Measurements from ENCODE around the gene ANXA2.

ANXA2 gene

GRCh38 chr15:60421544-60421943, 23.8 kb upstream of the ANXA2 start:
- H3K27me3 ChIP-seq, result no peaks in the 10 kb centered on the region
- H3K4me3 ChIP-seq (ENCODE audit: low read depth, low read length), result no peak overlapping the region
- H3K4me1 ChIP-seq, result peaks cover 4% of the 10 kb centered on the region; the same call in 1 of the 2 replicates
- peaks cover 3% of the 10 kb centered on the region; the same call in 1 of the 2 replicates for H3K36me3 ChIP-seq
- no peak for DNase-seq
- no peaks in the 10 kb centered on the region for H3K9me3 ChIP-seq
- TF ChIP-seq, protein P1, sequence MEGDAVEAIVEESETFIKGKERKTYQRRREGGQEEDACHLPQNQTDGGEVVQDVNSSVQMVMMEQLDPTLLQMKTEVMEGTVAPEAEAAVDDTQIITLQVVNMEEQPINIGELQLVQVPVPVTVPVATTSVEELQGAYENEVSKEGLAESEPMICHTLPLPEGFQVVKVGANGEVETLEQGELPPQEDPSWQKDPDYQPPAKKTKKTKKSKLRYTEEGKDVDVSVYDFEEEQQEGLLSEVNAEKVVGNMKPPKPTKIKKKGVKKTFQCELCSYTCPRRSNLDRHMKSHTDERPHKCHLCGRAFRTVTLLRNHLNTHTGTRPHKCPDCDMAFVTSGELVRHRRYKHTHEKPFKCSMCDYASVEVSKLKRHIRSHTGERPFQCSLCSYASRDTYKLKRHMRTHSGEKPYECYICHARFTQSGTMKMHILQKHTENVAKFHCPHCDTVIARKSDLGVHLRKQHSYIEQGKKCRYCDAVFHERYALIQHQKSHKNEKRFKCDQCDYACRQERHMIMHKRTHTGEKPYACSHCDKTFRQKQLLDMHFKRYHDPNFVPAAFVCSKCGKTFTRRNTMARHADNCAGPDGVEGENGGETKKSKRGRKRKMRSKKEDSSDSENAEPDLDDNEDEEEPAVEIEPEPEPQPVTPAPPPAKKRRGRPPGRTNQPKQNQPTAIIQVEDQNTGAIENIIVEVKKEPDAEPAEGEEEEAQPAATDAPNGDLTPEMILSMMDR (IDR thresholded peaks at IDR 0.05; ENCODE audit: low read depth, low read length), result no peak

DNA sequence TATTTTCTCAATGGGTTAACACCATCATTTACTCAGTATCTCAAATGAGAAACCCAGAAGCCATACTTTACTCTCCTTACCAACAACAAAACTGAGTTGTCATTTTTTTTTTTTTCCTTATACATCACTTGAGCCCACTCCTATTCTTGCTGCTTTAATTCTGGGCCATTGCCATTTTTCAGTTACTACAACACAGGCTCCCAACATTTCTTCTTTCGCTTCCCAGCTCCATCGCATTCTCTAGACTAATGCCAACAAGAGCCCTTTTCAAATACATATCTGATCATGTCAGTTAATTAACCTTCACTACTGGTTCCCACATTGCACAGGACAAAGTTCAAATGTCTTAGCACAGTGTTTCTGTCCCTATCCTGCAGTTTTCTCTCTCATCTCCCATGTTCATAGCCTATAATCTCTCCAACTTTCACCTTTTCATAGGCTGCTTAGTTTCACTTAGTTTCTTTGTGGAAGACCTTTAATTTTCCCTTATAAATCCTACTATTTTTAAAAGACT, 22.5 kb upstream of the ANXA2 start:
- no peak for DNase-seq
- H3K4me1 ChIP-seq, result peaks cover 4% of the 10 kb centered on the region; the same call in 1 of the 2 replicates
- H3K9me3 ChIP-seq, result no peaks in the 10 kb centered on the region
- H3K27me3 ChIP-seq, result no peaks in the 10 kb centered on the region
- TF ChIP-seq, protein P1 (IDR thresholded peaks at IDR 0.05; ENCODE audit: low read depth, low read length), result no peak
- peaks cover 3% of the 10 kb centered on the region; the same call in 1 of the 2 replicates for H3K36me3 ChIP-seq
- no peak overlapping the region for H3K4me3 ChIP-seq (ENCODE audit: low read depth, low read length)

GRCh38 chr15:60419753-60420152, 22.0 kb upstream of the ANXA2 start:
- no peak overlapping the region for H3K4me3 ChIP-seq (ENCODE audit: low read depth, low read length)
- TF ChIP-seq, protein P1 (IDR thresholded peaks at IDR 0.05; ENCODE audit: low read depth, low read length), result no peak

GRCh38 chr15:60418096-60418495, 20.3 kb upstream of the ANXA2 start:
- peaks cover 4% of the 10 kb centered on the region; the same call in 1 of the 2 replicates for H3K4me1 ChIP-seq
- 0 out of 2 replicates have a peak, but pooled peaks cover 3% of the 10 kb centered on the region for H3K36me3 ChIP-seq
- no peak for DNase-seq
- H3K9me3 ChIP-seq, result no peaks in the 10 kb centered on the region
- H3K4me3 ChIP-seq (ENCODE audit: low read depth, low read length), result no peak overlapping the region
- TF ChIP-seq, protein P1 (IDR thresholded peaks at IDR 0.05; ENCODE audit: low read depth, low read length), result no peak
- H3K27me3 ChIP-seq, result no peaks in the 10 kb centered on the region

More at GRCh38 chr15:60419753-60420152, 22.0 kb upstream of the ANXA2 start:
- Histone ChIP-seq H3K36me3 (peaks cover 3% of the 10 kb centered on the region; the same call in 1 of the 2 replicates), H3K4me1 (peaks cover 4% of the 10 kb centered on the region; the same call in 1 of the 2 replicates), H3K9me3 (no peaks in the 10 kb centered on the region), H3K27me3 (no peaks in the 10 kb centered on the region)
- no peak for DNase-seq

DNA sequence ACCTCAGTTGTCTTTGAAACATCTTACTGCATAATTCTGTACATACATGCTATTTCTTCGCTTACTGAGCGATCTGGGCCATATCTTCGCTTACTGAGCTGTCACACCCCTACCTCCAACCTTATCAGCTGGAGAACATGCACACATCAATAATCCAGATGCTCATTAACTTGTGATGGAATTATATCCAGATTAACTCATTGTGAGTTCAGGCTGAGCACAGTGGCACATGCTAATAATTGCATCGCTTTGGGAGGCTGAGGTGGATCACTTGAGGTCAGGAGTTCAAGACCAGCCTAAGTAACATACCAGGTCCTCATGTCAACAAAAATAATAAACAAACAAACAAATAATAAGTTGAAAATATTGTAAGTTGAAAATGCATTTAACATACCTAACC, 19.3 kb upstream of the ANXA2 start:
- TF ChIP-seq, protein P1 (IDR thresholded peaks at IDR 0.05; ENCODE audit: low read depth, low read length), result no peak

DNA sequence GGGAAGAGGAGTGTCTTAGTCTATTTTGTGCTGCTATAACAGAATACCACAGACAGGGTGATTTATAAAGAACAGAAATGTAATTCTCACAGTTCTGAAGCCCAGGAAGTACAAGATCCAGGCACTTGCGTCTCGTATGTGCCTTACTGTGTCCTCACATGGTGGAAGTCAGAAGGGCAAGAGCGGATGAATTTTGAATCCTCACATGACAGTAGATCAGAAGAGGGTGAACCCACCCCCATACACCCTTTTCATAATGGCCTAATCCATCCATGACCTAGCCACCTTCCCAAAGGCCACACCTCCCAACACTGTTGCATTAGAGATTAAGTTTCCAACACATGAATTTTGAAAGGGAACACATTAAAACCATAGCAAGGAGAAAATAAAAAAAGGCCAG, 18.7 kb upstream of the ANXA2 start:
- TF ChIP-seq, protein P1 (IDR thresholded peaks at IDR 0.05; ENCODE audit: low read depth, low read length), result no peak
- no peaks in the 10 kb centered on the region for H3K36me3 ChIP-seq
- H3K9me3 ChIP-seq, result no peaks in the 10 kb centered on the region
- no peaks in the 10 kb centered on the region for H3K27me3 ChIP-seq
- DNase-seq, result no peak
- H3K4me3 ChIP-seq (ENCODE audit: low read depth, low read length), result no peak overlapping the region
- peaks cover 4% of the 10 kb centered on the region; the same call in 1 of the 2 replicates for H3K4me1 ChIP-seq

More for the DNA sequence above, 19.3 kb upstream of the ANXA2 start:
- DNase-seq, result no peak
- peaks cover 4% of the 10 kb centered on the region; the same call in 1 of the 2 replicates for H3K4me1 ChIP-seq
- H3K27me3 ChIP-seq, result no peaks in the 10 kb centered on the region
- H3K9me3 ChIP-seq, result no peaks in the 10 kb centered on the region
- no peak overlapping the region for H3K4me3 ChIP-seq (ENCODE audit: low read depth, low read length)
- no peaks in the 10 kb centered on the region for H3K36me3 ChIP-seq
